DND-41 (cell line): ENCODE measurements around the gene GABBR1.
A peak's percentile ranks its signal among the peaks of the same experiment; 100 is the strongest.

Experiments
- ATAC-seq: fragments of 200-7000 bp; cut with Tn5 transposase; 3 replicates; pipeline ENCODE4 v1.9.1; 2021; ENCODE audit warnings: low read depth; ENCODE audit not compliant: insufficient read depth
- DNase-seq: peaks from one replicate; pipeline ENCODE4 v3.0.0-alpha.2; 2020
- H2AFZ ChIP-seq: 2 replicates; pipeline ENCODE4 v1.6.0; 2012; ENCODE audit warnings: low read depth, low read length
- H3K27ac ChIP-seq: 2 replicates; pipeline ENCODE4 v1.5.1; 2012; ENCODE audit warnings: low read length, inconsistent platforms
- H3K27me3 ChIP-seq: fragments of 200-600 bp; sonication (generic); 2 replicates; pipeline ENCODE4 v1.6.0; 2012; ENCODE audit warnings: low read length, mild to moderate bottlenecking, inconsistent platforms; ENCODE audit not compliant: insufficient read depth, poor library complexity
- H3K36me3 ChIP-seq: 2 replicates; pipeline ENCODE4 v1.5.1; 2012; ENCODE audit warnings: low read length, inconsistent platforms; ENCODE audit not compliant: insufficient read depth
- H3K4me1 ChIP-seq: 2 replicates; pipeline ENCODE4 v1.5.1; 2012; ENCODE audit warnings: mild to moderate bottlenecking, low read length; ENCODE audit not compliant: insufficient read depth
- H3K4me2 ChIP-seq: 2 replicates; pipeline ENCODE4 v1.6.0; 2012; ENCODE audit warnings: mild to moderate bottlenecking, moderate library complexity, low read length, inconsistent platforms; ENCODE audit not compliant: insufficient read depth
- H3K4me3 ChIP-seq, 2 experiments: fragments of 200-600 bp in 1 of 2; shearing (Covaris generic) in 1 of 2; 2 replicates each; pipeline ENCODE4 v1.5.1; 2012 to 2016; ENCODE audit warnings: inconsistent platforms in 2 of 2, low read length in 2 of 2, mild to moderate bottlenecking in 2 of 2, low read depth in 1 of 2, moderate library complexity in 1 of 2
- H3K79me2 ChIP-seq: 2 replicates; pipeline ENCODE4 v1.6.0; 2012; ENCODE audit warnings: low read length, inconsistent platforms; ENCODE audit not compliant: insufficient read depth
- H3K9ac ChIP-seq: 2 replicates; pipeline ENCODE4 v1.6.0; 2012; ENCODE audit warnings: low read depth, mild to moderate bottlenecking, inconsistent platforms, low read length, moderate library complexity
- H3K9me3 ChIP-seq: 2 replicates; pipeline ENCODE4 v1.5.1; 2012; ENCODE audit warnings: low read length, moderate library complexity, mild to moderate bottlenecking, inconsistent platforms; ENCODE audit not compliant: insufficient read depth, severe bottlenecking
- H4K20me1 ChIP-seq: 2 replicates; pipeline ENCODE4 v1.6.0; 2012; ENCODE audit warnings: low read length; ENCODE audit not compliant: insufficient read depth
- EZH2 ChIP-seq: IDR thresholded peaks from 3 replicates; pipeline ENCODE4 v1.6.1; 2012; ENCODE audit warnings: borderline replicate concordance, low read depth, mild to moderate bottlenecking, moderate library complexity, low read length, inconsistent platforms; ENCODE audit not compliant: severe bottlenecking
- TF ChIP-seq, protein P1 (sequence below): IDR thresholded peaks from 2 replicates; pipeline ENCODE4 v1.5.1; 2012; ENCODE audit warnings: borderline replicate concordance, low read length, moderate library complexity, mild to moderate bottlenecking; ENCODE audit not compliant: poor library complexity, severe bottlenecking; ENCODE audit errors: extremely low read depth

The GABBR1 gene

DNA sequence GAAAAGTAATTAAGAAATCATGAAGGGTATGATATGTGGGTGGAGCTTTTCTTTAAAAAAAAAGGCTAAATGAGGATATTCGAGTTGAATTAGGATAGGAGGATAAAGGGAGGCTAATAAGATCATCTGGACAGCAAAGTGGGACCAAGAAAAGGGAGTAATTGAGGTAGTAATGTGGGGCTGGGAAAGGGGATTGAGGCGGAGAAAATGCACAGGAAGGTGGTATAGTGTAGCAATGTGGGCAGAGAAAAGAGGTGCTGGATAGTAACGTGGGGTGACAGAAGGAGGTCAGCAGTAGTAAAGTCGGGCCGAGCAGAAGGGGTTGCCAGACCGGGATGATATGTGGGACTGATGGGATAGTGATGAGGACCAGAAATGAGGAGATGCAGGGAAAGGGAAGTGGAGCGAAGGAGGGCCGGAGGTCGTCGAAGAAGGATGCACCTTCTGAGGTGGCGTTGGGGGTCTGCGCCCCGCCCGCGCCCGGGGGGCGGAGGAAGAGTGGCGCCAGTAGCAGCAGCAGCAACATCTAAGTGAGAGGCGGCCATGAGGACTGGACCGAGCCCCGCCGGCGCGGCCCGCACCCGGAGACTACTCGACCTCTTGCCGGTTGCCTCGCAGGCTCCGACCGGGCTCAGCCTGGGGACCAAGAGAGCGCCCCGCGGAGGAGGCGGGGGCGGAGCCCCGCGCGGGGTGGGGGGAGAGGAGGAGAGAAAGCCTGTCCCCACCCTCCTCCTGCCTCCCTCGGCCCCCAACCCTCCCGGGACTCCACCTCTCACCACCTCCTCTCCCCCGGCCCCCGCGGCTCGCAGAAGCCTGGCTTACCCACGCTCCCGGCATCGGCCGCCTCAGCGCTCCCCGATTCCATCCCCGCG, 887 bp downstream of the GABBR1 start:
- peaks cover 50% of the 10 kb centered on the region for H3K4me1 ChIP-seq
- no peaks in the 10 kb centered on the region for H3K79me2 ChIP-seq
- no peak overlapping the region for H3K27ac ChIP-seq
- ATAC-seq (peak; percentile 51), DNase-seq (peak; percentile 72)
- no peaks in the 10 kb centered on the region for H3K9me3 ChIP-seq
- peak overlapping the region; percentile 56 to 59; a peak in 3 of 4 replicates for H3K4me3 ChIP-seq
- no peaks in the 10 kb centered on the region for H3K36me3 ChIP-seq
- H3K27me3 ChIP-seq = no peaks in the 10 kb centered on the region
- no peak for TF ChIP-seq EZH2
- TF ChIP-seq, protein P1, sequence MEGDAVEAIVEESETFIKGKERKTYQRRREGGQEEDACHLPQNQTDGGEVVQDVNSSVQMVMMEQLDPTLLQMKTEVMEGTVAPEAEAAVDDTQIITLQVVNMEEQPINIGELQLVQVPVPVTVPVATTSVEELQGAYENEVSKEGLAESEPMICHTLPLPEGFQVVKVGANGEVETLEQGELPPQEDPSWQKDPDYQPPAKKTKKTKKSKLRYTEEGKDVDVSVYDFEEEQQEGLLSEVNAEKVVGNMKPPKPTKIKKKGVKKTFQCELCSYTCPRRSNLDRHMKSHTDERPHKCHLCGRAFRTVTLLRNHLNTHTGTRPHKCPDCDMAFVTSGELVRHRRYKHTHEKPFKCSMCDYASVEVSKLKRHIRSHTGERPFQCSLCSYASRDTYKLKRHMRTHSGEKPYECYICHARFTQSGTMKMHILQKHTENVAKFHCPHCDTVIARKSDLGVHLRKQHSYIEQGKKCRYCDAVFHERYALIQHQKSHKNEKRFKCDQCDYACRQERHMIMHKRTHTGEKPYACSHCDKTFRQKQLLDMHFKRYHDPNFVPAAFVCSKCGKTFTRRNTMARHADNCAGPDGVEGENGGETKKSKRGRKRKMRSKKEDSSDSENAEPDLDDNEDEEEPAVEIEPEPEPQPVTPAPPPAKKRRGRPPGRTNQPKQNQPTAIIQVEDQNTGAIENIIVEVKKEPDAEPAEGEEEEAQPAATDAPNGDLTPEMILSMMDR = no peak
- 0 out of 2 replicates have a peak, but pooled peaks cover 7% of the 10 kb centered on the region for H4K20me1 ChIP-seq
- H3K9ac ChIP-seq = peak overlapping the region; percentile 59
- peak overlapping the region; percentile 64; the same call in 1 of the 2 replicates for H2AFZ ChIP-seq
- H3K4me2 ChIP-seq = peak overlapping the region; percentile 69

DNA sequence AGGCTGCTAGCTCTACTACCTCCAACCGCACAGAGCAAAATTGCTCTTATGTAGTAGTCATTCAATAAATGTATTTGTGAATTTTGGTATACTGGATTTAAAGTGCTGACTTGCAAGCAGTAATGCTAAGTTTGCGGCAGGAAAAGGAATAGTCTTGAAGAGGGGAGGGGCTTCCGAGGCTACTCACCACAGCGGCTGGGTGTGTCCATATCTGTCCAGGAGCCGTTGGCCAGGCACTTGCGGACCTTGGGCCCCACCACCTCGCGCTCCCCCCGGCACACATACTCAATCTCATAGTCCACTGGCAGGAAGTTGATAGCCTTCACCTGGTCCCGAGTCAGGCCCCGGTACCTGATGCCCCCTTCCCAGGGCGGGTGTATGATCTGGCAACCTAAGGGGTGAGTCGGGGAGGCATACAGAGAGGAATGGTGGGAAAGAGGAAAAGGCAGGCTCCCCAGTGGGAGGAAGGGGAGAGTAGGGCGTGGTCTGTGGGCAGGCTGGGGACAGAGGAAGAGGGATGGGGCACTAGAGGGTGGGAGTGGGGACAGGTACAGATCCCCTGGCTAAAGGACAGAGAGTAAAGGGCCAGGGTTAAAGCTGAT, 1.7 kb downstream of the GABBR1 start:
- H3K4me2 ChIP-seq = peak overlapping the region; percentile 69; the same call in 1 of the 2 replicates
- no peak overlapping the region for H3K4me3 ChIP-seq
- no peak for DNase-seq
- no peaks in the 10 kb centered on the region for H3K27me3 ChIP-seq
- no peak for TF ChIP-seq EZH2
- TF ChIP-seq, protein P1 = no peak
- H3K9ac ChIP-seq = no peak overlapping the region
- H3K9me3 ChIP-seq = no peaks in the 10 kb centered on the region
- no peaks in the 10 kb centered on the region for H3K36me3 ChIP-seq
- no peak overlapping the region for H2AFZ ChIP-seq
- H3K27ac ChIP-seq = no peak overlapping the region
- no peak for ATAC-seq
- H3K79me2 ChIP-seq = no peaks in the 10 kb centered on the region
- H3K4me1 ChIP-seq = peaks cover 50% of the 10 kb centered on the region
- 0 out of 2 replicates have a peak, but pooled peaks cover 7% of the 10 kb centered on the region for H4K20me1 ChIP-seq

DNA sequence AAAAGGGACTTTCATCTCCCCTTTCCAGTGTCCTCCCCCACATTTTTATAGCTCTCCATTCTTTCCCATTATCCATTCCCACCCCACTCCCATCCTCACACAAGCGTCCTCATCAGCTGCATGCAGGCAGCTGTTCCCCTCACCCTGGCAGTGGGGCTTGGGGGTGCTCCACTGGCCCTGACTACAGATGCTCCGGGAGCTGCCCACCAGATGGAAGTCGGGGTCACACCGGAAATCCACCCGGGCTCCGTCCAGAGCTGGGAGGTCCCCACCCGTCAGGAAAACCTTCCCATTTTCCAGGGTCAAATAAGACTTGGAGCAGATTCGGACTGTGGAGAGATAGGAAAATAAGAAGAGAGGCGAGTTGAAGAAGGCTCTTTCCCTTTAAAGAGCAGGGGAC, 2.7 kb downstream of the GABBR1 start:
- Histone ChIP-seq H3K4me2 (no peak overlapping the region), H3K4me1 (peaks cover 50% of the 10 kb centered on the region), H4K20me1 (0 out of 2 replicates have a peak, but pooled peaks cover 7% of the 10 kb centered on the region), H3K27me3 (no peaks in the 10 kb centered on the region), H2AFZ (no peak overlapping the region), H3K36me3 (no peaks in the 10 kb centered on the region), H3K4me3 (no peak overlapping the region), H3K79me2 (no peaks in the 10 kb centered on the region), H3K9me3 (no peaks in the 10 kb centered on the region), H3K27ac (no peak overlapping the region), H3K9ac (no peak overlapping the region)
- DNase-seq = no peak
- no peak for ATAC-seq
- no peak for TF ChIP-seq EZH2
- TF ChIP-seq, protein P1 = no peak
